ENCODE data around the gene SNX21. TPM values are rescaled to one million over a fixed set of nuclear protein-coding genes. Genes with fewer than 3 reads are reported as not detected.

Gene SNX21
- total RNA-seq, 1 experiment from 2014 or later, result 25.7 TPM

Other genes with a start within 250 kb of the SNX21 start
- not detected for gene WFDC10A, start 204.1 kb upstream of the SNX21 start, total RNA-seq (2021; ENCODE audit: unreplicated experiment)
- gene WFDC9, start 202.5 kb upstream of the SNX21 start, total RNA-seq (2021; ENCODE audit: unreplicated experiment), result not detected
- not detected for gene WFDC11, start 163.6 kb upstream of the SNX21 start, total RNA-seq (2021; ENCODE audit: unreplicated experiment)
- gene WFDC13, start 131.8 kb upstream of the SNX21 start, total RNA-seq (2021; ENCODE audit: unreplicated experiment), result not detected
- gene WFDC10B, start 128.8 kb upstream of the SNX21 start, total RNA-seq (2021; ENCODE audit: unreplicated experiment), result not detected
- not detected for gene SPINT4, start 111.5 kb upstream of the SNX21 start, total RNA-seq (2021; ENCODE audit: unreplicated experiment)
- 1.1 TPM for gene WFDC3, start 41.9 kb upstream of the SNX21 start, total RNA-seq (2021; ENCODE audit: unreplicated experiment)
- gene DNTTIP1, start 41.8 kb upstream of the SNX21 start, total RNA-seq (2021; ENCODE audit: unreplicated experiment), result 48.8 TPM
- 173 TPM for gene UBE2C, start 21.2 kb upstream of the SNX21 start, total RNA-seq (2021; ENCODE audit: unreplicated experiment)
- gene TNNC2, start 6.5 kb upstream of the SNX21 start, total RNA-seq (2021; ENCODE audit: unreplicated experiment), result 0.26 TPM
- gene ACOT8, start 23.6 kb downstream of the SNX21 start, total RNA-seq (2021; ENCODE audit: unreplicated experiment), result 21.1 TPM
- 3.6 TPM for gene ZSWIM3, start 23.8 kb downstream of the SNX21 start, total RNA-seq (2021; ENCODE audit: unreplicated experiment)
- 13.4 TPM for gene ZSWIM1, start 47.4 kb downstream of the SNX21 start, total RNA-seq (2021; ENCODE audit: unreplicated experiment)
- 1.8 TPM for gene SPATA25, start 53.8 kb downstream of the SNX21 start, total RNA-seq (2021; ENCODE audit: unreplicated experiment)
- 3.0 TPM for gene NEURL2, start 57.4 kb downstream of the SNX21 start, total RNA-seq (2021; ENCODE audit: unreplicated experiment)
- 232 TPM for gene CTSA, start 57.5 kb downstream of the SNX21 start, total RNA-seq (2021; ENCODE audit: unreplicated experiment)
- gene PLTP, start 78.4 kb downstream of the SNX21 start, total RNA-seq (2021; ENCODE audit: unreplicated experiment), result 17.7 TPM
- 24.6 TPM for gene PCIF1, start 100.9 kb downstream of the SNX21 start, total RNA-seq (2021; ENCODE audit: unreplicated experiment)
- 31.1 TPM for gene ZNF335, start 138.4 kb downstream of the SNX21 start, total RNA-seq (2021; ENCODE audit: unreplicated experiment)
- 0.26 TPM for gene MMP9, start 175.1 kb downstream of the SNX21 start, total RNA-seq (2021; ENCODE audit: unreplicated experiment)
- gene SLC12A5, start 195.4 kb downstream of the SNX21 start, total RNA-seq (2021; ENCODE audit: unreplicated experiment), result 11.8 TPM

Measured in Panc1 (cell line).